Measurements from ENCODE around the gene SMAD7. TPM values are rescaled to one million over a fixed set of nuclear protein-coding genes. Genes with fewer than 3 reads are reported as not detected.

The SMAD7 gene
- polyA plus RNA-seq, 2 of the 4 experiments (the other 2 are of a cell fraction): 19.9 to 26.9 TPM

DNA sequence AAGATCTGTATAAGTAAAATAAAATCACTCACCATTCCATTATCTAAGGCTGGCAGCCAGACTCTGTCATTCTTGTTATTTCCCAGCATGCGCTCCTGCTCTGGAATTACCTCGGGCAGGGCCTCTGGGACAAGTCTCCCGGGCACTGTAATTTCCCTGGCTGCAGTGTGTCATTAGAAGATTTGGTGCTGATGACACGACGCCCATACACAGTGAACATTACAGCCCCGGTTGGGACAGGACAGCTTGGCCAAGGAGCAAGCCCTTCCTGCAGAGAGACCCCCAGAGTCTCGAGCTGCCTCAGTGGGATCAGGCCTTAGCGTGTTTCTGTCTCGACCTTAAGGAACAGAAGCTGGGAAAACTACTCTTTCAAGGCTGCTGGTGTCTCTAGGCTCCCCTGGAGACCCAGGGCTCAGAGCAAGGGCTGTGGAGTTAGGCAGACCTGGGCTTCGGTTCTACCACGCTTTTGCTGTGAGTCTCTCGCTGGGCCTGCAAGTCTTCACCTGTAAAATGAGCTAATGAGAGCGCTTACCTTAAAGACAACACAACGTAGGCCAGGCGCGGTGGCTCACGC, 39.7 kb downstream of the SMAD7 start:
- FAIRE-seq: no peak

DNA sequence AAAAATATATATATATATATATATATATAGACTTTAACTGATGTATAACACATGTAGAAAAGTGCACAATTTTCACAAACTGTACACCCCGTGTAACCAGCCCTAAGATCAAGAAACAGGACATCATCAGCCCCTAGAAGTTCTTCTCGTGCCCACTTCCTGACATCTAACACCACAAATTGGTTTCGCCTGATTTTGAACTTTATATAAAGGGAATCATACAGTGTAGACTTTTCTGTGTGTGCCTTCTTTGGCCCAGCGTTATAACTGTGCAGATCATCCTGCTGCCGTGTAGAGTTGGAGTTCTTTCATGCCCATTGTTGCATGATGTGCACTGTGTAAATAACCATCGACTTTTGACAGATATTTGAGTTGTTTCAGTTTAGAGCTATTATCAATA, 41.0 kb downstream of the SMAD7 start:
- FAIRE-seq (no peak), ATAC-seq (no peak), DNase-seq (ENCODE audit: low read depth in 1 of 2, low spot score in 1 of 2) (no peak)
- Histone ChIP-seq H3K4me3 (no peak overlapping the region), H3K4me2 (no peak overlapping the region), H3K27ac (peak overlapping the region in 1 of 2 experiments; percentile 28; a peak in 1 of 6 replicates), H3K9me3 (peaks cover 3% of the 10 kb centered on the region; the same call in 2 of the 3 replicates), H3K4me1 (peaks cover 5% of the 10 kb centered on the region; the same call in 1 of the 3 replicates)
- ChIA-PET CTCF (no interaction called here), POLR2A (interaction anchor here (0.7 kb wide), 1 partner anchor 19 kb away, joined by 3 read pairs; no protein-coding TSS in a partner anchor)
- TF ChIP-seq EHMT2 (IDR thresholded peaks at IDR 0.05; ENCODE audit: low read depth): no peak
- 81% methylated on average over 6 of the region's 6 CpGs for WGBS (ENCODE audit: missing lambda C conversion rate)

More for the DNA sequence above, 39.7 kb downstream of the SMAD7 start:
- H3K27ac ChIP-seq: peak overlapping the region in 1 of 2 experiments; percentile 26; a peak in 1 of 6 replicates
- H3K4me1 ChIP-seq: peaks cover 4% of the 10 kb centered on the region; the same call in 1 of the 3 replicates
- CTCF ChIA-PET: no interaction called here
- POLR2A ChIA-PET: interaction anchor here (0.7 kb wide), 1 partner anchor 40 kb away, joined by 3 read pairs; no protein-coding TSS in a partner anchor
- no peak for DNase-seq (ENCODE audit: low read depth in 1 of 2, low spot score in 1 of 2)
- no peak overlapping the region for H3K4me2 ChIP-seq
- no peaks in the 10 kb centered on the region for H3K9me3 ChIP-seq
- H3K4me3 ChIP-seq: no peak overlapping the region
- TF ChIP-seq TP53 (CRISPR knock-in tag; IDR thresholded peaks at IDR 0.05) (no peak), USF2 (IDR thresholded peaks at IDR 0.05) (no peak), HEYL (CRISPR knock-in tag; IDR thresholded peaks at IDR 0.05) (no peak), GATA3 (IDR thresholded peaks at IDR 0.05; ENCODE audit: borderline replicate concordance) (no peak), EP300 (IDR thresholded peaks at IDR 0.05) (no peak), CHD4 (IDR thresholded peaks at IDR 0.05; ENCODE audit: borderline replicate concordance) (no peak), NFE2L2 (conservative IDR thresholded peaks at IDR 0.05; ENCODE audit: low read length) (no peak), MYC (IDR thresholded peaks at IDR 0.05; ENCODE audit: borderline replicate concordance, low read length) (no peak)
- no peak for ATAC-seq
- WGBS (ENCODE audit: missing lambda C conversion rate): 82% methylated on average over 15 of the region's 17 CpGs

DNA sequence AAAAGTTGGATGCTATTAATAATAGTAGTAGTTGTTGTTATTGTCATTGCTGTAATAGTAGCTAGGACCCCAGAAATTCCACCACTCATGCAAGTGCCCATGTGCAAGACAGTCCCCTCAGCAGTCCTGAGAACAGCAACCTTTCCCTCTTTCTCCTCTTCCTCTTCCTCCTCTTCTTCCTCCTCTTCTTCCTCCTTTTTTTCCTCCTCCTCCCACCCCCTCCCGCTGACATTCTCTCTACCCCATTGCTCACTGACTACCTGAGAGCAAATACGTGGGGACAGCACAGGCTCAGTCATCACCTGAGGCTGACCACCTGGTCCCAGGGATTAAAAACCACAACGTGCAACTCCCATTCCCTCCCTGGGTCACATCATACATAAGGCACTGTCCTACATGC, 41.8 kb downstream of the SMAD7 start:
- FAIRE-seq: no peak

DNA sequence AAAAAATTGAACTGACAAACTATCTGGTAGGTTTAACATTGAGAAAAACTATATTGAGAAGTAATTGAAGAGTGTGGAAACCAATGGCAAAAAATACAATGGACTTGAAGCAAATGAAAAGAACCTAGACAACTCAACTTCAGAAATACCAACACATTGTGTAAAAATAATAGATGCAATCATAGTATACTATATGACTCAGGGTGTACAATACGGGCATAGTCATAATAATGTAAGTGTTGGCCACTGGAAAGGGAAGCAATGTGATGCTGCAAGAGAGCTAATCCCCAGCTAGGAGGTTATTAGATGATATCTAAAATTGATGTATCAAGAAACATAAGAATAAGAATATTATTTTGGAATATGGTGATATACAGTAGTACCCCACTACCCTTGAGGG, 45.3 kb downstream of the SMAD7 start:
- no peak for FAIRE-seq
- Histone ChIP-seq H3K4me2 (no peak overlapping the region), H3K9me3 (peaks cover 9% of the 10 kb centered on the region), H3K27ac (no peak overlapping the region), H3K4me3 (no peak overlapping the region), H3K4me1 (peaks cover 23% of the 10 kb centered on the region)
- no peak for TF ChIP-seq MYC (IDR thresholded peaks at IDR 0.05; ENCODE audit: borderline replicate concordance, low read length)
- no peak for TF ChIP-seq CHD2 (IDR thresholded peaks at IDR 0.05; ENCODE audit: low read length, partially characterized antibody)
- no peak for TF ChIP-seq HDAC2 (IDR thresholded peaks at IDR 0.05)
- TF ChIP-seq USF2 (IDR thresholded peaks at IDR 0.05): no peak
- no peak for TF ChIP-seq MAFK (IDR thresholded peaks at IDR 0.05; ENCODE audit: partially characterized antibody)
- TF ChIP-seq RNF2 (IDR thresholded peaks at IDR 0.05; ENCODE audit: borderline replicate concordance, low read depth): no peak
- TF ChIP-seq, protein P1, sequence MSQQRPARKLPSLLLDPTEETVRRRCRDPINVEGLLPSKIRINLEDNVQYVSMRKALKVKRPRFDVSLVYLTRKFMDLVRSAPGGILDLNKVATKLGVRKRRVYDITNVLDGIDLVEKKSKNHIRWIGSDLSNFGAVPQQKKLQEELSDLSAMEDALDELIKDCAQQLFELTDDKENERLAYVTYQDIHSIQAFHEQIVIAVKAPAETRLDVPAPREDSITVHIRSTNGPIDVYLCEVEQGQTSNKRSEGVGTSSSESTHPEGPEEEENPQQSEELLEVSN (IDR thresholded peaks at IDR 0.05; ENCODE audit: borderline replicate concordance, low read depth): no peak
- no peak for TF ChIP-seq TP53 (CRISPR knock-in tag; IDR thresholded peaks at IDR 0.05)
- TF ChIP-seq JUN (IDR thresholded peaks at IDR 0.05): no peak
- no peak for TF ChIP-seq EHF (CRISPR knock-in tag; IDR thresholded peaks at IDR 0.05)
- TF ChIP-seq NPAS2 (CRISPR knock-in tag; IDR thresholded peaks at IDR 0.05; ENCODE audit: borderline replicate concordance): no peak
- TF ChIP-seq BHLHE40 (IDR thresholded peaks at IDR 0.05; ENCODE audit: low read depth, low read length): no peak
- no peak for TF ChIP-seq CTCF (IDR thresholded peaks at IDR 0.05)
- TF ChIP-seq ZC3H11A (IDR thresholded peaks at IDR 0.05): no peak
- TF ChIP-seq HOXB13 (CRISPR knock-in tag; IDR thresholded peaks at IDR 0.05; ENCODE audit: low read depth): no peak
- no peak for DNase-seq (ENCODE audit: low read depth in 1 of 2, low spot score in 1 of 2)
- ChIA-PET CTCF (no interaction called here), POLR2A (no interaction called here)
- 62% methylated on average over 1 of the region's 1 CpG for WGBS (ENCODE audit: missing lambda C conversion rate)
- ATAC-seq: no peak

More for the DNA sequence above, 41.8 kb downstream of the SMAD7 start:
- no peak for ATAC-seq
- H3K27ac ChIP-seq: no peak overlapping the region
- POLR2A ChIA-PET: interaction anchor here (0.7 kb wide), 1 partner anchor 20 kb away, joined by 3 read pairs; no protein-coding TSS in a partner anchor
- DNase-seq (ENCODE audit: low read depth in 1 of 2, low spot score in 1 of 2): no peak
- CTCF ChIA-PET: interaction anchor here (0.6 to 0.9 kb wide), 3 partner anchors 24 to 323 kb away, joined by 3 read pairs; no protein-coding TSS in a partner anchor
- H3K4me2 ChIP-seq: no peak overlapping the region
- 50% methylated on average over 2 of the region's 3 CpGs for WGBS (ENCODE audit: missing lambda C conversion rate)
- H3K4me3 ChIP-seq: no peak overlapping the region
- TF ChIP-seq CBX8 (IDR thresholded peaks at IDR 0.05) (no peak), CBX2 (IDR thresholded peaks at IDR 0.05; ENCODE audit: borderline replicate concordance, low read depth) (no peak), EP300 (IDR thresholded peaks at IDR 0.05) (no peak), POLR2A (IDR thresholded peaks at IDR 0.05; ENCODE audit: low read length) (no peak), GATA3 (IDR thresholded peaks at IDR 0.05; ENCODE audit: borderline replicate concordance) (no peak), CHD2 (IDR thresholded peaks at IDR 0.05; ENCODE audit: low read length, partially characterized antibody) (no peak), TP53 (CRISPR knock-in tag; IDR thresholded peaks at IDR 0.05) (no peak), FOXS1 (CRISPR knock-in tag; IDR thresholded peaks at IDR 0.05) (no peak), ZC3H11A (IDR thresholded peaks at IDR 0.05) (no peak), KDM5A (IDR thresholded peaks at IDR 0.05) (no peak), MAFK (IDR thresholded peaks at IDR 0.05; ENCODE audit: partially characterized antibody) (no peak), FOSL2 (IDR thresholded peaks at IDR 0.05) (no peak), FOSL2 (CRISPR knock-in tag; IDR thresholded peaks at IDR 0.05) (no peak), HEYL (CRISPR knock-in tag; IDR thresholded peaks at IDR 0.05) (no peak), EHF (CRISPR knock-in tag; IDR thresholded peaks at IDR 0.05) (no peak), HOXB13 (CRISPR knock-in tag; IDR thresholded peaks at IDR 0.05; ENCODE audit: low read depth) (no peak)
- TF ChIP-seq, protein P2, sequence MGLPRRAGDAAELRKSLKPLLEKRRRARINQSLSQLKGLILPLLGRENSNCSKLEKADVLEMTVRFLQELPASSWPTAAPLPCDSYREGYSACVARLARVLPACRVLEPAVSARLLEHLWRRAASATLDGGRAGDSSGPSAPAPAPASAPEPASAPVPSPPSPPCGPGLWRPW (IDR thresholded peaks at IDR 0.05): no peak
- peaks cover 9% of the 10 kb centered on the region for H3K9me3 ChIP-seq
- peaks cover 5% of the 10 kb centered on the region; the same call in 1 of the 3 replicates for H3K4me1 ChIP-seq

All from A549 (cell line).